CD14-positive monocyte (primary cell): ENCODE measurements around the gene TEX13B. TPM values are rescaled to one million over a fixed set of nuclear protein-coding genes. Genes with fewer than 3 reads are reported as not detected.
A peak's percentile ranks its signal among the peaks of the same experiment; 100 is the strongest.
"Not testable (repeated sequence)": the region's sequence is repeated elsewhere in the genome, so short reads cannot be mapped to it uniquely, and the experiment has no call there.

Source experiments
- DNase-seq, 3 donors: peaks; one replicate each; pipeline ENCODE4 v3.0.0-alpha.2; 2011 to 2022
- H2AFZ ChIP-seq: 2 replicates; pipeline ENCODE4 v1.6.0; 2012; ENCODE audit warnings: mild to moderate bottlenecking, low read depth, low read length, inconsistent platforms; ENCODE audit not compliant: insufficient read depth, poor library complexity, severe bottlenecking
- H3K27ac ChIP-seq, 2 donors: 1 replicate in 1 of 2; 2 replicates in 1 of 2; pipeline ENCODE4 v1.5.1; 2012 to 2013; ENCODE audit warnings: low read length in 2 of 2, control low read depth in 1 of 2, inconsistent platforms in 1 of 2, low read depth in 1 of 2, mild to moderate bottlenecking in 1 of 2
- H3K27me3 ChIP-seq, 2 donors: one replicate each; pipeline versions ENCODE4 v1.6.0 to v1.6.1; 2011 to 2013; ENCODE audit warnings: low read length in 2 of 2; ENCODE audit not compliant: control insufficient read depth in 2 of 2, insufficient read depth in 2 of 2
- H3K36me3 ChIP-seq, 2 donors: replicated peaks in 1 of 2; 1 replicate in 1 of 2; 2 replicates in 1 of 2; pipeline versions ENCODE4 v1.5.1 to v1.6.1; 2012 to 2013; ENCODE audit warnings: low read length in 2 of 2, control low read depth in 1 of 2, inconsistent platforms in 1 of 2, mild to moderate bottlenecking in 1 of 2; ENCODE audit not compliant: insufficient read depth in 2 of 2, control insufficient read depth in 1 of 2
- H3K4me1 ChIP-seq, 2 donors: 1 replicate in 1 of 2; 2 replicates in 1 of 2; pipeline versions ENCODE4 v1.5.1 to v1.6.1; 2012 to 2013; ENCODE audit warnings: low read length in 2 of 2, control low read depth in 1 of 2, inconsistent platforms in 1 of 2, mild to moderate bottlenecking in 1 of 2, moderate library complexity in 1 of 2; ENCODE audit not compliant: insufficient read depth in 2 of 2, control insufficient read depth in 1 of 2
- H3K4me2 ChIP-seq: replicated peaks from 2 replicates; pipeline ENCODE3; 2012; ENCODE audit warnings: low read length, moderate library complexity, mild to moderate bottlenecking; ENCODE audit not compliant: poor library complexity, severe bottlenecking; ENCODE audit errors: extremely low read depth
- H3K4me3 ChIP-seq, 3 experiments: fragments of 200-600 bp in 1 of 3; sonication (generic) in 1 of 3; replicated peaks in 1 of 3; 1 replicate in 2 of 3; 2 replicates in 1 of 3; pipeline ENCODE4 v1.5.1; 2011 to 2013; ENCODE audit warnings: low read length in 3 of 3, mild to moderate bottlenecking in 3 of 3, control low read depth in 2 of 3, low read depth in 2 of 3, inconsistent platforms in 1 of 3, moderate library complexity in 1 of 3
- H3K79me2 ChIP-seq: 2 replicates; pipeline ENCODE4 v1.6.0; 2012; ENCODE audit warnings: mild to moderate bottlenecking, control low read depth, inconsistent platforms, low read length, moderate library complexity; ENCODE audit not compliant: insufficient read depth
- H3K9ac ChIP-seq: 2 replicates; pipeline ENCODE4 v1.6.0; 2017; ENCODE audit warnings: low read length, mild to moderate bottlenecking; ENCODE audit not compliant: insufficient read depth, poor library complexity, severe bottlenecking
- H3K9me3 ChIP-seq, 2 donors: replicated peaks in 1 of 2; 1 replicate in 1 of 2; 2 replicates in 1 of 2; pipeline versions ENCODE4 v1.5.1 to v1.6.1; 2012 to 2013; ENCODE audit warnings: low read length in 2 of 2, control low read depth in 1 of 2; ENCODE audit not compliant: control insufficient read depth in 1 of 2, insufficient read depth in 1 of 2
- H4K20me1 ChIP-seq: 2 replicates; pipeline ENCODE4 v1.6.0; 2012; ENCODE audit warnings: mild to moderate bottlenecking, low read length, control low read depth, moderate library complexity; ENCODE audit not compliant: insufficient read depth
- H3K27ac Mint-ChIP-seq, 7 donors: one replicate each; pipeline ENCODE4 v1.8.0; 2020; ENCODE audit warnings: mild to moderate bottlenecking in 7 of 7, mixed read lengths in 7 of 7, moderate library complexity in 6 of 7, inconsistent platforms in 2 of 7
- H3K27me3 Mint-ChIP-seq, 3 donors: one replicate each; pipeline ENCODE4 v1.8.0; 2021 to 2022; ENCODE audit warnings: low read depth in 3 of 3, mild to moderate bottlenecking in 3 of 3, mixed read lengths in 3 of 3, moderate library complexity in 3 of 3, inconsistent platforms in 1 of 3
- H3K36me3 Mint-ChIP-seq, 2 donors: one replicate each; pipeline ENCODE4 v1.8.0; 2020; ENCODE audit warnings: mixed read lengths in 2 of 2, inconsistent platforms in 1 of 2, mild to moderate bottlenecking in 1 of 2
- H3K4me1 Mint-ChIP-seq: one replicate; pipeline ENCODE4 v1.8.0; 2020; ENCODE audit warnings: mild to moderate bottlenecking, mixed read lengths
- H3K4me3 Mint-ChIP-seq, 2 donors: one replicate each; pipeline ENCODE4 v1.8.0; 2020; ENCODE audit warnings: mild to moderate bottlenecking in 2 of 2, mixed read lengths in 2 of 2, moderate library complexity in 1 of 2
- H3K9me3 Mint-ChIP-seq, 7 donors: one replicate each; pipeline ENCODE4 v1.8.0; 2020 to 2022; ENCODE audit warnings: mixed read lengths in 7 of 7, mild to moderate bottlenecking in 6 of 7, moderate library complexity in 6 of 7, inconsistent platforms in 2 of 7
- CTCF ChIP-seq: fragments of 200-600 bp; IDR thresholded peaks from one replicate; pipeline ENCODE4 v1.8.0; 2022; ENCODE audit warnings: antibody characterized with exemption, mild to moderate bottlenecking
- WGBS: methylation state at CpG from one replicate; pipeline ENCODE4 v1.1.5; 2013; ENCODE audit warnings: missing lambda C conversion rate; ENCODE audit not compliant: insufficient coverage; 5-methylcytosine and 5-hydroxymethylcytosine counted together
- intact Hi-C, 2 donors: fragments of 100-400 bp; cut with micrococcal nuclease; formaldehyde crosslinking; loops; one replicate each; pipeline versions ENCODE4 v1.15.0 to v1.15.1; 2023
- polyA plus RNA-seq, 3 donors: library from polyadenylated mRNA; depleted of rRNA in 1 of 3; unstranded in 2 of 3; stranded (reverse) in 1 of 3; fragments of 300-500 nt in 2 of 3; fragments of >200 nt in 1 of 3; fragmentation: Illumina TruSeq in 2 of 3; gene quantifications; 1 replicate in 2 of 3; 2 replicates in 1 of 3; pipeline ENCODE4 v1.2.3, GENCODE V29; 2012 to 2021

Gene TEX13B
- polyA plus RNA-seq, 3 donors, result not detected

GRCh38 chrX:107968623-107969022, 13.5 kb downstream of the TEX13B start:
- H3K9ac ChIP-seq, result no peak overlapping the region
- intact Hi-C loops, result no loop called here
- H3K36me3 Mint-ChIP-seq, result no peaks in the 10 kb centered on the region
- H3K4me2 ChIP-seq, result no peak overlapping the region
- H3K27me3 ChIP-seq, result no peaks in the 10 kb centered on the region
- no peak overlapping the region for H3K4me3 Mint-ChIP-seq
- DNase-seq, result no peak
- no peaks in the 10 kb centered on the region for H3K36me3 ChIP-seq
- H4K20me1 ChIP-seq, result no peaks in the 10 kb centered on the region
- H3K27me3 Mint-ChIP-seq, result peaks cover 0 to 3% (median 2%) of the 10 kb centered on the region in 3 donors
- peaks cover 0 to 7% (median 0%) of the 10 kb centered on the region in 7 donors for H3K9me3 Mint-ChIP-seq
- TF ChIP-seq CTCF, result no peak
- H3K4me1 Mint-ChIP-seq, result no peaks in the 10 kb centered on the region
- H3K27ac Mint-ChIP-seq, result no peak overlapping the region
- H3K4me1 ChIP-seq, result no peaks in the 10 kb centered on the region
- H3K9me3 ChIP-seq, result no peaks in the 10 kb centered on the region
- no CpG with 5 or more reads among the region's 5 CpGs for WGBS
- H3K4me3 ChIP-seq, result no peak overlapping the region
- no peaks in the 10 kb centered on the region for H3K79me2 ChIP-seq
- H2AFZ ChIP-seq, result no peak overlapping the region
- H3K27ac ChIP-seq, result no peak overlapping the region

GRCh38 chrX:107955337-107955736, 26.8 kb downstream of the TEX13B start:
- H3K4me1 ChIP-seq, H3K4me2 ChIP-seq, DNase-seq, H3K4me1 Mint-ChIP-seq, H4K20me1 ChIP-seq, H3K9ac ChIP-seq, H3K9me3 Mint-ChIP-seq, H3K27me3 Mint-ChIP-seq, H3K27ac ChIP-seq, H3K27me3 ChIP-seq, H3K36me3 Mint-ChIP-seq, H2AFZ ChIP-seq, intact Hi-C loops, H3K9me3 ChIP-seq, H3K4me3 ChIP-seq, H3K79me2 ChIP-seq, H3K27ac Mint-ChIP-seq, H3K36me3 ChIP-seq: not testable (repeated sequence)
- peak overlapping the region in 1 of 2 donors; percentile 4 for H3K4me3 Mint-ChIP-seq
